Endodermal cell (in vitro differentiated cells): Measurements from ENCODE around the gene FHDC1. TPM values are rescaled to one million over a fixed set of nuclear protein-coding genes. Genes with fewer than 3 reads are reported as not detected.

ENCODE experiments used
- DNase-seq: peaks from one replicate; pipeline ENCODE4 v3.0.0-alpha.2; 2017
- H3K27ac ChIP-seq: 2 replicates; pipeline ENCODE4 v1.5.1; 2013; ENCODE audit warnings: mild to moderate bottlenecking, low read depth, low read length, moderate library complexity
- H3K27me3 ChIP-seq: 2 replicates; pipeline ENCODE4 v1.6.1; 2013; ENCODE audit warnings: mild to moderate bottlenecking, low read length, moderate library complexity; ENCODE audit not compliant: insufficient read depth, control insufficient read depth, poor library complexity, severe bottlenecking
- H3K36me3 ChIP-seq: 2 replicates; pipeline ENCODE4 v1.7.0; 2013; ENCODE audit warnings: mild to moderate bottlenecking, low read length, moderate library complexity; ENCODE audit not compliant: control insufficient read depth, insufficient read depth
- H3K4me1 ChIP-seq: one replicate; pipeline ENCODE4 v1.7.0; 2013; ENCODE audit warnings: low read length; ENCODE audit not compliant: control insufficient read depth, insufficient read depth
- H3K4me3 ChIP-seq: 2 replicates; pipeline ENCODE4 v1.5.1; 2013; ENCODE audit warnings: mild to moderate bottlenecking, low read length, moderate library complexity
- H3K9ac ChIP-seq: 2 replicates; pipeline ENCODE4 v1.6.1; 2013; ENCODE audit warnings: mild to moderate bottlenecking, low read length, moderate library complexity; ENCODE audit not compliant: poor library complexity, severe bottlenecking; ENCODE audit errors: extremely low read depth
- H3K9me3 ChIP-seq: 2 replicates; pipeline ENCODE4 v1.6.1; 2013; ENCODE audit warnings: mild to moderate bottlenecking, low read length, moderate library complexity; ENCODE audit not compliant: control insufficient read depth
- H3K27ac Mint-ChIP-seq: 2 replicates; pipeline ENCODE4 v1.8.0; 2020; ENCODE audit warnings: mixed read lengths
- H3K27me3 Mint-ChIP-seq: 2 replicates; pipeline ENCODE4 v1.8.0; 2021; ENCODE audit warnings: mild to moderate bottlenecking, mixed read lengths; ENCODE audit not compliant: insufficient read depth
- H3K36me3 Mint-ChIP-seq: 2 replicates; pipeline ENCODE4 v1.8.0; 2020; ENCODE audit warnings: low read depth, mixed read lengths
- H3K4me1 Mint-ChIP-seq: 2 replicates; pipeline ENCODE4 v1.8.0; 2020; ENCODE audit warnings: mixed read lengths
- H3K4me3 Mint-ChIP-seq: 2 replicates; pipeline ENCODE4 v1.8.0; 2020; ENCODE audit warnings: mild to moderate bottlenecking, moderate library complexity, mixed read lengths
- H3K9me3 Mint-ChIP-seq: 2 replicates; pipeline ENCODE4 v1.8.0; 2020; ENCODE audit warnings: mild to moderate bottlenecking, mixed read lengths
- CTCF ChIP-seq: fragments of 200-600 bp; sonication (generic); conservative IDR thresholded peaks from 2 replicates; pipeline ENCODE4 v1.5.0; 2021; ENCODE audit warnings: antibody characterized with exemption, mild to moderate bottlenecking
- WGBS, 2 experiments: methylation state at CpG; one replicate each; pipeline versions ENCODE4 v1.1.5 to v1.1.7; 2013; ENCODE audit warnings: missing lambda C conversion rate in 2 of 2, mixed read lengths in 1 of 2; ENCODE audit not compliant: insufficient coverage in 1 of 2, insufficient read length in 1 of 2; 5-methylcytosine and 5-hydroxymethylcytosine counted together
- total RNA-seq, 2 donors: library from RNA; stranded (reverse); fragmentation: NEBNext Ultra II Directional in 1 of 2; extraction: Animal tissue kit (Norgen Biotek cat#: 25700) in 1 of 2; gene quantifications; 2 replicates in 1 of 2; 3 replicates in 1 of 2; pipeline ENCODE4 v1.2.1, GENCODE V29; 2021

The FHDC1 gene
- total RNA-seq, 2 donors from 2014 or later: 2.5 to 7.9 TPM

GRCh38 chr4:152960082-152960481 is 24.0 kb downstream of the FHDC1 start:
- peaks cover 8% of the 10 kb centered on the region for H3K36me3 Mint-ChIP-seq
- H3K27ac ChIP-seq: no peak overlapping the region

GRCh38 chr4:152961014-152961772 is 25.1 kb downstream of the FHDC1 start:
- WGBS, 2 experiments: 87 to 88% methylated on average over 2 to 14 of the region's 14 CpGs
- H3K27me3 ChIP-seq: no peaks in the 10 kb centered on the region
- no peak overlapping the region for H3K4me3 ChIP-seq
- H3K27me3 Mint-ChIP-seq: no peaks in the 10 kb centered on the region
- no peak for DNase-seq
- no peak for TF ChIP-seq CTCF
- H3K27ac Mint-ChIP-seq: peak overlapping the region; percentile 2
- peaks cover 9% of the 10 kb centered on the region for H3K36me3 Mint-ChIP-seq
- no peak overlapping the region for H3K27ac ChIP-seq
- no peaks in the 10 kb centered on the region for H3K9me3 ChIP-seq
- H3K9ac ChIP-seq: no peak overlapping the region
- no peaks in the 10 kb centered on the region for H3K9me3 Mint-ChIP-seq
- H3K4me1 ChIP-seq: peaks cover 40% of the 10 kb centered on the region
- H3K36me3 ChIP-seq: peaks cover 5% of the 10 kb centered on the region
- no peak overlapping the region for H3K4me3 Mint-ChIP-seq
- peaks cover 54% of the 10 kb centered on the region for H3K4me1 Mint-ChIP-seq

More at GRCh38 chr4:152960082-152960481, 24.0 kb downstream of the FHDC1 start:
- Histone ChIP-seq H3K9ac (no peak overlapping the region), H3K4me3 (no peak overlapping the region), H3K4me1 (peaks cover 38% of the 10 kb centered on the region), H3K27me3 (no peaks in the 10 kb centered on the region), H3K36me3 (peaks cover 5% of the 10 kb centered on the region), H3K9me3 (no peaks in the 10 kb centered on the region)
- DNase-seq: no peak
- Mint-ChIP-seq H3K27me3 (peaks cover 3% of the 10 kb centered on the region), H3K4me3 (no peak overlapping the region), H3K9me3 (no peaks in the 10 kb centered on the region), H3K4me1 (peaks cover 59% of the 10 kb centered on the region), H3K27ac (no peak overlapping the region)
- WGBS, 2 experiments: 60 to 93% methylated on average over 1 to 3 of the region's 3 CpGs
- no peak for TF ChIP-seq CTCF

- Mint-ChIP-seq H3K4me3 (no peak overlapping the region), H3K9me3 (no peaks in the 10 kb centered on the region), H3K27me3 (no peaks in the 10 kb centered on the region), H3K36me3 (peaks cover 9% of the 10 kb centered on the region), H3K4me1 (peaks cover 48% of the 10 kb centered on the region), H3K27ac (no peak overlapping the region)
- no peak overlapping the region for H3K4me3 ChIP-seq
- 100% methylated on average over 1 of the region's 1 CpG; no CpG with 5 or more reads in 1 of the 2 experiments for WGBS, 2 experiments
- no peaks in the 10 kb centered on the region for H3K9me3 ChIP-seq
- H3K27ac ChIP-seq: no peak overlapping the region
- H3K9ac ChIP-seq: no peak overlapping the region
- H3K4me1 ChIP-seq: peaks cover 39% of the 10 kb centered on the region
- TF ChIP-seq CTCF: no peak
- DNase-seq: no peak
- peaks cover 5% of the 10 kb centered on the region for H3K36me3 ChIP-seq
- H3K27me3 ChIP-seq: no peaks in the 10 kb centered on the region
These were observed 25.6 kb downstream of the FHDC1 start for GRCh38 chr4:152961773-152962115.
